ENCODE measurements around the gene MYBPC2.

Gene MYBPC2

DNA sequence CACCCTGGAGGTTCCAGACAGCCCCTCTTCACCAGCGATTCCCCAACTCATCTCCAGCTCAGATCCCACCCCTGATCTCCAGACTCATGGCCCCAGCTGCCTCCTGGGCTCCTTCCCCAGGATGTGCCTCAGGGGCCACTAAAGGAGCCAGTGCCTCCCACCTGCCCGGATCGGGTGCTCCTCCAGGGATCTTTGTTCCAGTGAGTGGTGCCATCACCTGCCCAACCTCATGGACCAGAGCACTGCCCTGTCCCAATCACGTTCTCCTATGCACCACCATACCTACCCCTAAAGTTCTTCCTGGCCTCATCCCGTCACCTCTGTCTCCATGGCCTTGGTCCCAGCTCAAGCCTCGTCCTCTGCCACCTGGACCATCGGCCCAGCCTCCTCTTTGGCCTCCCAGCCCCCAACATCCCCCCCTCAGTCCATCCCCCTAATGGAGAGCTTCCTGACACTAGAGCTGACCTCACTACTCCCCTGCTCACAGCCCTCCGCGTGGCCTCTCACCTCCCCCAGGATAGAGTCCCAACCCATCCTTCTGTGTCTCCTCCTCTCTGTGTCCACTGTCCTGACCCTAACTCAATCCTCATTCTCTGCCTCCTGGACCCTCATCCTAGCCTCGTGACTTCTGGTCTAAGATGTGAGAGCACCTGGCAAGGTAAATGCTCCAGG is 52.7 kb downstream of the MYBPC2 start:
- DNase-seq: no peak

DNA sequence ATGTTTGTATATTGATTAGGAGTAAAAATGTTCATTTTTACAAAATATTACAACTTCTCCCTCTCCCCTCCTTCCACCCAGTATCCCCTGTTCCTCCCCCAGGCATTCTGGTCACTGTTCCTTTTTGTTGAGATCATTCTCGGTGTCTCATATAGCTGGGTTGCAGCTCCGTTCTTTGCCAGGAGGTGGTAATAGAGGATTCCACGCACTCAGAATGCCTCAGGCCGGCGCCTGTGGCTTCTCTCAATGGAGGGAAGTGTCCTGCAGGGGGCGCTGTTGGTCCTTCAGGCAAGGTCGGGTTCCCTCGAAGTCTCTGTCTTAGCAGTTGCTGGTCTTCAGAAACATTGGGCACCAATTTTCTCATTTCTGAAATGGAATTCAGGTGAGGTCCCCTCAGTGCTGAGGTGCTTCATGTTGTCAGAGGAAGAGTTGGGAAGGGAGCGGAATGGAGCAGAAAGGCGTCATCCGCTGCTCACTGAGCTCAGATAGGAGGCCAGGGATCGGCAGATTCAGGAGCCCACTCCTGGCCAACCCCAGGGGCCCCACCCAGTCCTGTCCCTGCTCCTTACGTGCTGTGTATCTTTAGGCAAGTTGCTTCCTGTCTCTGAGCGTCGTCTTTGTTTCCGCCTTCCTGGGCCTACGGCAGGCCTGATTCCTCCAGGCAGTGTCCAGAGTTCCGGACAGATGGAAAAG is 54.3 kb downstream of the MYBPC2 start:
- no peak for DNase-seq

DNA sequence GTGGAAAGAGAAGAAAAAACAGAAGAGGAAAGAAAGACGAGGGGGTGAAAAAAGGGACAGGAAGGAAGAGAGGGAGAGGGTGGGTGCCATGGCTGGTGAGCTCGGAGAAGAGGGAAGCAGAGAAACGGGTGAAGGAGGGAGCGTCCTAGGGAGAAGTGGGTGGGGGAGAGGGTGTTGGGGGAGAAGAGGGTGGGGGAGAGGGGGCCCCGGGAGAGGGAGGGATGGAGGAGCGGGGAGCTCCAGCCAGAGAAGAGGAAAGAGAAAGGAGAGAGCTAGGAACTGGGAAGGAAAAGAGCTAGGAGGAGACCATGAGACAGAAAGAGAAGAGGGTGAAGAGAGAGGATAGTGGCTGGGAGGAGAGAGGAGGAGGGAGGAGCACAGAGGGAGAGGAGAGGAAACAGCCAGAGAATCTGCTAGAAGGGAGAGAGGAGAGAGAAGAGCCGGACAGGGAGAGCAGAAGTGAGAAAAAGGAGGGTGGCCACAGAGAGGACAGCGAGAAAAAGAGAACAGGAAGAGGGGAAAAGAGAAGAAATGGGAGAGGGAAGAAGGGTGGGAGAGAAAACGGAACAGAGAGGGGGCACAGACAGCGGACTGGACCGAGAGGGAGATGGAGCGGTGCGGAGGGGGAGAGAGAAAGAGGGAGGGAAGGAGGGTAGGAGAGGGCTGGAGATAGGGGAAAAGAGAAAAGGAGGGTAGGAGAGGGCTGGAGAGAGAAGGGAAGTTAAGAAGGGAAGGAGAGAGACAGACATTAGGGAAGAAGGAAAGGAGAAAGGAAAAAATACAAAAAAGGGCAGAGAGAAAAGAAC is 55.9 kb downstream of the MYBPC2 start:
- DNase-seq: no peak

DNA sequence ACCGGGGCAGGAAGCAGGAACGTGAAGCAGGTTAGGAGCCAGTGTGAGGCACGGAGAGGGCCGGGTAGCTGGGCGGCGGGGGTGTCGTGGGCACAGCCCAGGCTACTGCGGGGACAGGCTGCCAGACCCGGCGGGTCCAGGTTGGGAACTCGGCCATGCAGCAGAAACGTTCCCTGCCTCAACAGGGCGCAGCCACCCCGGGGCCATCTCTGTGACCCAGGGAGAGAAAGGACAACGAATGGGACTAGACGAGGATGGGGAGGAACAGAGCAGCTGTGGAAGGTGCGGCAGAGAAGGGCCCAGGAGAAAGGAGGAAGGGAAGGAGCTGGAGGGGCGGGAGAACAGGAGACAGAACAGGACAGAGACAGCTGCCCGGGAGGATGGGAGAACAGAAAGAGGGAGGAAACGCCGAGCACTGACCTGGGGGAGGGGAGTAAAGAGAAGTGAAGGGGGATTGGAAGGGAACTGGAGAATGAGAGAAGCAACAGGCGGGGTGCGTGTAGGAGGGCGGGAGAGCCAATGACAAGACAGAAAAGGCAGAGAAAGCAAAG is 56.8 kb downstream of the MYBPC2 start:
- DNase-seq: no peak

DNA sequence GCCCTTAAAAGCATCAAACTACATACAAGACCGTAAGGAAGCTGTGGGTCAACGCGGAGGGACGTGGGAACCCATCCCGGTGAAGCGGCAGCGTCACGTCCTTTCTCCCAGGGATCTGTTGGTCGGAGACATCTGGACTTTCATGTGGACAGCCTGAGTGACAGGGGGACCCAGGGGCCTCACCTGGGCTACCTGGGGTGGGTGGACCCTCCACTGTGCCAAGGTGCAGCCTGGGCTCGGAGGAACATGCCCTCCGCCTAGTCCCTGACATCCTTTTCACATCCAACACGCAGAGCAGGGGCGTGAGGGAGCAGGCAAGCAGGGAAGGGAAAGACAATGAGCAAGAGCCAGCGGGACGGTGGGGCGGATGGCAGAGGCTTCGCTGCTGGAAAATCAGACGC is 57.7 kb downstream of the MYBPC2 start:
- DNase-seq: no peak

DNA sequence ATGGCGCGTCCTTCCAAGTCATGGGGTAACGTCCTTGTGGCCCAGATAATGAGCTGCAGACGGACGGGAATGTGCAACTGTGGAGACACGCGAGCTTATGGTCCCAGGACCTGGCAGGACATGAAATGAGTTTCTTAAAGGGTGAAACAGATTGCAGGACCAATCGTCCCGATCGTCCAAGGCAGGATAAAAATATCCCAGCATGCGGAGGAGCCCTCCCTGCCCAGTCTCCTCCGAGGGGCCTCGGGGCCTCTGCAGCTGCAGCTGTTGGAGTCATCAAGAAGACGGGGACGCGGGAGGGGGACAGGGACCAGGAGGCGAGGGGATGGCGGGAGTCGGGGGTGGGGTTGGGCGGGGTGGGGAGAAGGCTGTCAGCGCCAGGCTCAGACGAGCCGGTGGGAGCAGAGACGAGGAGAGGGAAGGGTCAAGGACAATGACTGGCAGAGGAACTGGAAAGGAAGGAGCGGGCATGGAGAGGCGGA is 58.3 kb downstream of the MYBPC2 start:
- no peak for DNase-seq

DNA sequence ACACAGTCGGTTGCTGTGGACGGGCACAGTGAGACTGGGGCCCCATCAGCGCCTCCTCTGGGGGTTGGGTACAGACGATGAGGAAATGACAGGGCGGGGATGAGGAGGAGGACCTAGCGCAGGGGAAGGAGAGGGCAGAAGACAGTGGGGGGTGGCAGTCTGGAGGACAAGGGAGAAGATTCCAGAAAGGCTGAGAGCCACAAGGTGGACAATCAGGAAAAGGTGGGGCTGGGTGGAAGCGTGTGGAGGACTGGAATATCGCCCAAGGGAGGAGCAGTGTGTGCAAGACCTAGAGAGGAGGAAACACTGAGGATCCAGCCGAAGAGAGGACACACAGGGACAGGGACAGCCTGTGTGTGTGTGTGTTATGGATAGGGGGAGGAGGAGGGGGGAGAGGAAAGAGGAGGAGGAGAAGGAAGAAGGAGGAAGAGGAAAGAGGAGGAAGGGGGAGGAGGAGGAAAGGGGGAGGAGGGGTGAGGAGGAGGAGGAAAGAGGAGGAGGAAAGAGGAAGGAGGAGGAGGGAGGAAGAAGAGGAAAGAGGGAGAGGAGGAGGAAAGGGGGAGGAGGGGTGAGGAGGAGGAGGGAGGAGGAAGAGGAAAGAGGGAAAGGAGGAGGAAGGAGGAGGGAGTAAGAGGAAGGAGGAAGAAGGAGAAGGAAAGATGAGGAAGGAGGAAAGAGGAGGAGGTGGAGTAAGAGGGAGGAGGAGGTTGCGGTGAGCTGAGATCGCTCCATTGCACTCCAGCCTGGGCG is 59.8 kb downstream of the MYBPC2 start:
- DNase-seq: no peak

DNA sequence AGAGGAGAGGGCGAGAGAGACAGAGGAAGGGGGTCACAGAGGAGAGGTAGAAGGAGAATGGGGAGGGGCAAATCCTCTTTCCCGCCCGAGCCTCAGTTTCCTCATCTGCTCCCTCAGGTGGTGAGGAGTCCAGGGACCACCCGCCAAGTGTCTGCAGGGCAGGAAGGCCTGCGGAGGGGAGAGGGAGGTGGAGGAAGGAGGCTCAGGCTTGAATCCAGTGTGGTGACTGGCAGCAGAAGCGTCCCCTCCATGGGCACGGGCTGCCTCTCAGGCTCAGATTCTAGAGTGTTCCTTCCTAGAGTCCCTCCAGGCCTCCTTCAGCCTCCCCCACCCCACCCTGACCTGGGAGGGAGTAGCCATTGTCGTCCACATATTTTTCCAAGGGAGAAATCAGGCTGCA is 60.5 kb downstream of the MYBPC2 start:
- DNase-seq: no peak

DNA sequence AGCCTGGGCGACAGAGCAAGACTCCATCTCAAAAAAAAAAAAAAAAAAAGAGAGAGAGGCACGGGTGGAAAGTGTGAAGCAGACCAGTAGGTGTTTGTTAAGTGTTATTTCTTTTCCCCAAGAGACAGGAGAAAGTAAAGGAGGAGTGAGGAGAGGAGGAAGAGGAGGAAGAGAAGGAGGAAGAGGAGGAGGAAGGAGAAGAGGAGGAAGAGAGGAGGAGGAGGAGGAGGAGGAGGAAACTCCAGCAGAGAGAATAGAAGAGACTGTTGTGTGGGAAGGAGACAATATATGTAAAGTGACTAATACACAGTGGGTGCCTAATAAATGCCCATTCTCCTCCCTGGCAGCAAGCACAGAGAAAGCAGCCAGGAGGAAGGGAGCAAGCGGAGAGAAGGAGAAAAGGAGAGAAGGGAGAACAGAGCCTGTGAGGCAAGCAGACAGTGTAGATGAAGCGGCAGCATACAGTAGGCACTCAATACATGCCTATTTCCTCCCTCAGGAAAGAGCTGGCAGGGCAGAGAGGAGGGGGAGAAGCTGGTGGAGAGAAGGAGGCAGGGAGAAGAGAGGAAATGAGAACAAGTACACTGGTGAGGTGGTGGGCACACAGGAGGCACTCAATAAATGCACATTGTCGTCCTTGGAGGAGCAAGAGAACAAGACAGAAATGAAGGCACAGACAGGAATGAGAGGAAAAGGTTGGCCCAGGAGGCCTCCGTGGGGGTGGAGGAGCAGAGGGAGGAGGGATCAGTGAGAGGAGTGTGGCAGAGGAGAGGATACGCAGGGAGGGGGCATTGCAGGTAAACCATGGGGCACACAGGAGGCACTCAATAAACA is 61.7 kb downstream of the MYBPC2 start:
- DNase-seq: no peak

DNA sequence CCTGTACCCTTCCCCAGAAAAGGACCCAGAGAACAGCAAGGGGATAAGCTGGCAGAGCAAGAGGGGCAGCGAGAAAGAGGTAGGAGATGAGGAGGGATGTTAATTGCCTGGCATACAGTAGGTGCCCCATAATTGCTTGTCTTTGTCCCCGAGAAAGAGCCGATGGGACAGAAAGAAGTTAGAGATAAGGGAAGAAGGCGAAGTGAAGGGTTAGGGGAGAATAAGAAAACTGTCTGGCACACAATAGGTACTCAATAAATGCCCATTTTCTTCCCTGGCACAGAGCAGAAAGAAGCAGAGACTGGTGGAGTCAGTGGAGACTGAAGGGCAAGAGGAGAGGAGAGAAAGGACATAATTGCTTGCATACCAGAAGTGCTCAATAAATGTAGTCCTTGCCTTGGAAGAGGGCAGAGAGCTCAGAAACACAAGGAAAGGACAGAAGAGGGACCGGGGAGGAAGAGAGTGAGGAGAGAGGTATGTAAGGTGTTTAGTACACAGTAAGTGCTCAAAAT is 62.4 kb downstream of the MYBPC2 start:
- no peak for DNase-seq

DNA sequence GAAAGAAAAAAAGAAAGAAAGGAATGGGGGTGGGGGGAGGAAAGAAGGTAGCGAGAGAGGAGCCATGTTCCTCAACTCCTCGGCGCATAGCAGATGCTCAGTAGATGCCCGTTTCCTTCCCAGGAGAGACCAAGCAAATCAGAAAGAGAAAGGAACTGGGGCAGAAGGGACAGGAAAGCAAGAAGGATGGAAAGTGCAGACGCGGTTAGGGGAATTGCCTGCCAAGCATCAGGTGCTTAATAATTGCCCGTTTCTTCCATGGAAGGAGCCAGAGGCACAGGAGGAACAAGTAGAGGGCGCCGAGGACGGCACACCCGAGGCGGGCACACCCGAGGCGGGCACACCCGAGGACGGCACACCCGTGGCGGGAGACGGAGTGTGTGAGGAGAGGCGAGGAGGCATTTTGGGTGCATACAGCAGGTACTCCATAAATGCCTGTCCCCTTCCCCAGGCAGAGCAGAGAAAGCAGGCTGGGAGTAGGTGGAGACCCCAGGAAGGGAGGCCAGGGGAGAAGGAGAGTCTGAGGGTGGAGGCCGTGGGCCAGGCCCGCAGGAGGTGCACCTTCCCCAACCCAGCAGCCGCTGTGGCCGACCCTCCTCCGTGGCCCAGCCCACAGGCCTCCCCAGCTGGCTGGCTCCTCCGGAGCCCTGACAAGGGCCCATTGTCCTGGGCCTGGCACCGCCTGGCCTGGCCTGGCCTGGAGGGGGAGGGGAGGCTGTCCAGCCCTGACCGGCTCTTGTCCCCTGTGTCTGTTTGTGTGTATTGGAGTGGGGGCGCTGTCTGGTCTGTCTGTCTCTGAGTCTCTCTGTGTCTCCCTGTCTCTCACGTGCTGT is 63.7 kb downstream of the MYBPC2 start:
- no peak for DNase-seq

DNA sequence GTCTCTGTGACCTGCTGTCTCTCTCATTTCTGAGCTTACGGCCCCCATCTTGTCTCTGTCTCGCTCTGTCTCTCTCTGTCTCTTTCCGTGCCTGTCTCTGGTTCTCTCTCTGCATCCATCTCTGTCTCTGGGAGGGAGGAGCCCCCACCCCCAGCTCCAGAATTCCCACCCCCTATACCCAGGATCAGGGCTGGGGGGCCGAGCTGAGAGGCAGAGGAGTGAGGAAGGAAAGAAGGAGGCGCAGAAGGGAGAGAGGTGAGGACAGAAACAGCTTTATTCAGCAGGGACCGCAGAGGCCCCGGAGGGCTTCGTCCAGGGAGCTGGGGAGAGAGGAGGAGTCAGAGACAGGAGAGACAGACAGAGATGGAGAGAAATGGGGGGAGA is 64.3 kb downstream of the MYBPC2 start:
- DNase-seq: no peak

DNA sequence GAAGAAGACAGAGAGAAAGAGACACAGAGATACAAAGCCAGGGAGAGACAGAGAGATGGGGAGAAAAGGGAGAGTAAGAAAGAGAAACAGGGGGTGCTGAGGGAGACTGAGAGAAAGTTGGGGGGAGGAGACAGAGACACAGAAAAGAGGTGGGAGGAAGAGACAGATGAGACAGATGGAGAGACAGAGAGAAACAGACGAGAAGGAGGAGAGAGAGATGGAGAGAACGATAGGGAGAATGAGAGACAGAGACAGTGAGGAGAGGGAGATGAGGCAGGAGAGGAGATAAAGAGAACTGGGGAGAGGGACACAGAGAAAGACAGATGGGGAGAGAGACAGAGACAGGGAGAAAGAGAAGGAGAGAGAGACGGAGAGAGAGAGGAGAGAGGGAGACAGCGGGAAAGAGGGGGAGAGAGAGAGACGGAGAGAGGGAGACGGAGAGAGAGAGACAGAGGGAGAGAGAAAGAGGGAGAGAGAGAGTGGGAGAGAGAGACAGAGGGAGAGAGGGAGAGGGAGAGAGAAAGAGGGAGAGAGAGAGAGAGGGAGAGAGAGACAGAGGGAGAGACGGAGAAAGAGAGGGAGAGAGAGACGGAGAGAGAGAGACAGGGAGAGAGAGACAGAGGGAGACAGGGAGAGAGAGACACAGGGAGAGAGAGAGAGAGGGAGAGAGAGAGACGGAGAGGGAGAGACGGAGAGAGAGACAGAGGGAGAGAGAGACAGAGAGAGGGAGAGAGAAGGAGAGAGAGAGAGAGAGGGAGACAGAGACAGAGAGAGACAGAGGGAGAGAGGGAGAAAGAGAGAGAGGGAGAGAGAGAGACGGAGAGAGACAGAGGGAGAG is 65.7 kb downstream of the MYBPC2 start:
- no peak for DNase-seq

DNA sequence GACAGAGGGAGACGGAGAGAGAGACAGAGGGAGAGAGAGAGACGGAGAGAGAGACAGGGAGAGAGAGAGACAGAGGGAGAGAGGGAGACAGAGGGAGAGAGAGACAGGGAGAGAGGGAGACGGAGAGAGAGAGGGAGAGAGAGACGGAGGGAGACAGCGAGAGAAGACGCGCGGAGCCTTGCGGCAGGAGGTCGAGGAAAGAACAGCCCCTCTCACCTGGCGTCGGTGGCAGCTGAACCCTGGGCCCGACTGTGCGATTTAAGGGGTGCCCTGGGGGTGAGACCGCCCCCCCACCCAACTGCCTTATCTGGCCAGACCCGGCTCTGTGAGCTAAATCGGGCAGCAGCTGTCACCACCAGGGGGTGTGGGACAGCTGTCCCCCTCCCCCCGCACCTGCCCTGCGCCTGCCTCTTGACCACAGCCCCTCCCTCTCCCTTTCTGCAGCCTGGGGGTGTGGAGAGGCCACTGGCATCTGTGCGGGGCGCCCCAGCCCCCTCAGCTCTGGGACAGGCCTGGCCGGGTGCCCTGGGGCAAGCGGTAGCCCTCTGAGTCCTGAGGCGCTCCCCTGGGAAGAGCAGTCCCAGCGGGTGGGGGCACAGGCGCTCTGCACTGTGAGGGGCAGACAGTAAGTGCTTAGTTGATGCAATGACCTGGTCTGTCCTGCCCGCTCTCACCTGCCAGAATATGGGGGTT is 67.5 kb downstream of the MYBPC2 start:
- peak; percentile 16 to 28 for DNase-seq

DNA sequence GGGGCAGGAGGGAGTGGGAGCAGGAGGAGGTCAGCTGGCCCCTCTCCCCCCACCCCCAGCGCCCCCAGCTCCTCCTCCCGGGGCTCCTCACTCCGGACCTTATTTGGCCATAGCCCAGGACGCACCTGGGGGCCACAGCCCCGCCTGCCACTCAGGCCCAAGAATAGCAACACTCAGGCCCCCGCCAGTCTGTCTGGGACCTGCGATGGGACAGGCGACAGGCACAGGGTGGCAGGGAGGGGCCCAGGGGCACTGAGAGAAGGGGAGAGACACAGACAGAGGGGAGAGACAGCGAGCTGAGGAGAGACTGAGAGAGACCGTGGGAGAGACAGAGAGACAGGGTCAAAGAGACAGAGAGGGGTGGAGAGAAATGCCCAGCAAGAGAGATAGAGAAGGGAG is 68.1 kb downstream of the MYBPC2 start:
- DNase-seq: no peak

DNA sequence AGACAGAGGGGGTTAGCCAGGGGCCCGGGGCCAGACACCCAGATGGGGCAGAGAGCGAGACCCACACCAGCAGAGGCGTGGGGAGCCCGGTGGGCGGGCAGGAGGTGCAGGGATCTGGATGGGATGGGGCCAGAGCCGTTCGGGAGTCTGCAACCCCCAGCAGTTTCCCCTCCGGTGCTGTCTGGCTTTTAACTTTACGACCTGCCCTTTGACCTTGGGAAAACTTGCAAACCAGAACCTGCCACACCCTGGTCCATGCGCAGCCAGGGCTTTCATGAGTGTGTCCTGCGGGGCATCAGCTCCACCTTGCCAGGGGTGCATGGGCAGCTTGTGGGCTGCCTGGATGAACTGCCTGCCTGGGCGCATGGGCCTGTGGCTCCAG is 68.5 kb downstream of the MYBPC2 start:
- no peak for DNase-seq

DNA sequence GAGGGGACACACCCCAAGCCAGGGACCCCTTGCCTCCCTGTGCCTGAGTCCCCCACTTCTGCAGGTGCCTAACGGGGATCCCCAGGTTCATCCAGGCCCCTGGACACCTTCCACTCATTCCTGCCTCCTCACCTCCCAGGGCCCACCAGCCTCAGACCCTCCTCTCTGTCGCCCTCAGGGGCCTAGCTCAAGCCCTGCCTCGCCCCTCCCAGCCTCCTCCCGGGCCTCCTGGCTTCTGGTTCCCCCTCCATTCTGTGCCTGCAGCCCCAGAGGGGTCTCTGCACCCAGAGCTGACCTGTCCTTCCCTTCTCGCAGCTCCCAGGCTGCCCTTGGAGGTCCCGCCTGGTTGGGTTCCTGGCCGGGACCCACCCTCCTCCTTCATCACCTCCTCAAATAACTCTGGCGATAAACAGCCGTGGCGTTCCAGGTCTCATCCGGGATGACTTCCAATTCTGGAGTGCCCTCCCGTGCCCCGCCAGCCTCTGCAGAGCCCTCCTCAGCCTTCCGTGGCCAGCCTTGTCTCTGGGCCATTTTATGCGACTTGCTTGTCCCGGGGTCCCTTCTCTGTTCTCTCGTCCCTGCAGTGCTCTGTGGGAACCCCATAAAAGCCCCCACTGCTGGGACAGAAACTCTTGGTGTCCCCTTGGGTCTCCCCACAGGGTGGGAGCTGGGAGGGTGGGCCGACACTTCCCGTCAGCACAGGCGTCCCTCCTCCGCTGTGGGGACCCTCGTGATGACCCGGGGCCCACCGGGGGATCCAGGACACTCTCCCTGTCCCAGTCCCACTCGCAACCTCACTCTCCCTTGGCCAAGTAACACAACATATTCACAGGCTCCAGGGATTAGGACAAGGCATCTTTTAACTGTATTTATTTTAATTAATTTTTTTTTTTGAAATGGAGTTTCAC is 69.1 kb downstream of the MYBPC2 start:
- no peak for DNase-seq

Measured in NCI-H2081 (cell line).